Central memory CD8-positive, alpha-beta T cell (primary cell): ENCODE data around the gene PRKCB.
"Not testable (repeated sequence)": the region's sequence is repeated elsewhere in the genome, so short reads cannot be mapped to it uniquely, and the experiment has no call there.

Experiments
- ATAC-seq: fragments of 150-1000 bp; cut with Tn5 transposase; replicated peaks from 2 replicates; pipeline ENCODE4 v1.10.0; 2022; ENCODE audit warnings: mild to moderate bottlenecking, moderate FRiP score, moderate number of reproducible peaks; ENCODE audit not compliant: poor library complexity, severe bottlenecking; ENCODE audit errors: extremely low read depth
- DNase-seq, 2 donors: peaks; one replicate each; pipeline ENCODE4 v3.0.0; 2021; ENCODE audit warnings: low spot score in 2 of 2
- H3K27ac Mint-ChIP-seq: one replicate; pipeline ENCODE4 v1.8.0; 2022; ENCODE audit warnings: low read depth, mild to moderate bottlenecking, moderate library complexity, mixed read lengths
- H3K27me3 Mint-ChIP-seq: one replicate; pipeline ENCODE4 v1.8.0; 2022; ENCODE audit warnings: mixed read lengths
- H3K36me3 Mint-ChIP-seq: one replicate; pipeline ENCODE4 v1.8.0; 2022; ENCODE audit warnings: mild to moderate bottlenecking, moderate library complexity, mixed read lengths; ENCODE audit not compliant: insufficient read depth
- H3K4me1 Mint-ChIP-seq: one replicate; pipeline ENCODE4 v1.8.0; 2022; ENCODE audit warnings: mixed read lengths
- H3K4me3 Mint-ChIP-seq: one replicate; pipeline ENCODE4 v1.8.0; 2022; ENCODE audit warnings: mild to moderate bottlenecking, moderate library complexity, mixed read lengths
- H3K9me3 Mint-ChIP-seq: one replicate; pipeline ENCODE4 v1.8.0; 2022; ENCODE audit warnings: mixed read lengths

The PRKCB gene

GRCh38 chr16:24005577-24005976 is 169.8 kb downstream of the PRKCB start:
- Mint-ChIP-seq H3K4me3 (no peak overlapping the region), H3K27ac (peak overlapping the region; percentile 61), H3K27me3 (no peaks in the 10 kb centered on the region), H3K4me1 (peaks cover 51% of the 10 kb centered on the region), H3K9me3 (no peaks in the 10 kb centered on the region), H3K36me3 (peaks cover 24% of the 10 kb centered on the region)
- ATAC-seq (no peak), DNase-seq (no peak)

DNA sequence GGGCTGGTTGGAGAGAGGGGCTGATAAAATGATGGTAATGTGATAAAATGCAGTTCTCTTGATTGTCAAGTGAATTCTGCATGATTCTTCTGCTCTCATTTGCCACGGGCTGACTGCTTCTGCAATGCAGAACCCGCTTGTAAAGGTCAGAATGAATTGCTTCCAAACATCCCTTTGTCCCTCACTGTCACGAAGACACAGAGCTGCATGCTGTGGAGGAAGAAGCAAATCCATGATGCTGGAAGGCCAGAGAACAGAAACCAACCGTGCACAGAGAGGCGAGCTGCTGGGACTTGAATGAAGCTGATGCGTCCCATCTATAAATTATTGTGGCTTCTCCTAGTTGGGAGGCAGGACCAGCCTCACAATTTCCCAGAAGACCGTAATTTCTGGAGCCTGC is 171.6 kb downstream of the PRKCB start:
- Mint-ChIP-seq H3K36me3 (peaks cover 29% of the 10 kb centered on the region), H3K27me3 (no peaks in the 10 kb centered on the region), H3K27ac (peak overlapping the region; percentile 29), H3K4me1 (peaks cover 60% of the 10 kb centered on the region), H3K9me3 (no peaks in the 10 kb centered on the region), H3K4me3 (no peak overlapping the region)
- ATAC-seq, result no peak
- no peak for DNase-seq

DNA sequence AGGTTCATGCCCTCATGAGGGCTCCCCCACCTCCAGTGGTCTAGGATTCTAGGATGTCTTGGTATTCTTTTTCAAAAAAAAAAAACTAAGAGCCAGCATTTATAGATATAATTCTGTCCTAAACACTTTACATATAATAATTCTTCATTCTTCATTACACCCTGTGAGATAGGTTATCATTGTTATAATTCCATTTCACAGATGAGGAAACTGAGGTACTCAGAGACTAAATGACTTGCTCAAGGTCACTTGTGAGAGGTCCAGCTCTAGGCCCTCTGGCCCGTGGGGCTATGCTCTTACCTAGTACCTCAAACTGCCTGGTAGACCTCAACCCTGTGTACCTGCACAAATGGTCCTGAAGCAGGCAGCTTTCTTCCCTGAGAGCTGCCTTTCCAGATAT is 172.2 kb downstream of the PRKCB start:
- no peak for ATAC-seq
- Mint-ChIP-seq H3K27ac (peak overlapping the region; percentile 29), H3K36me3 (peaks cover 29% of the 10 kb centered on the region), H3K27me3 (no peaks in the 10 kb centered on the region), H3K9me3 (no peaks in the 10 kb centered on the region), H3K4me1 (peaks cover 65% of the 10 kb centered on the region), H3K4me3 (no peak overlapping the region)
- no peak for DNase-seq

GRCh38 chr16:24009098-24009497 is 173.3 kb downstream of the PRKCB start:
- Mint-ChIP-seq H3K4me1 (peaks cover 71% of the 10 kb centered on the region), H3K9me3 (no peaks in the 10 kb centered on the region), H3K4me3 (no peak overlapping the region), H3K27ac (peak overlapping the region; percentile 57), H3K27me3 (no peaks in the 10 kb centered on the region), H3K36me3 (peaks cover 30% of the 10 kb centered on the region)
- no peak for ATAC-seq
- DNase-seq, result no peak

DNA sequence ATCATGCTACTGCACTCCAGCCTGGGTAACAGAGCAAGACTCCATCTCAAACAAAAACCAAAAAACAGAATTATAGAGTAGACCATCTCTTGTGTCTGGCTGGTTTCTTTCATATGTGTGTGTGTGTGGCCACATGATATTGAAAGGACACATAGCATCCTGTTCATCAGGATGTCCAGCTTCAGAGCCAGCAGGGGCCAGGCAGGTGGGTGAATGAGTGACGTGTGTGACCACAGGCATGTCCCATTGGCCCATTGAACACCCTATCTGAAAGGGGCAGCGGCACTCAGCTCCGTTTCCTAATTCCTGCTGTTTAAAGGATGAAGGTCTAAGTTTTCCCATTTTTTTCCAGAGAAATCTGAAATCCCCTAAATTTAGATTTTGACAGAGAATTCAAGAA is 174.2 kb downstream of the PRKCB start:
- Mint-ChIP-seq H3K9me3 (no peaks in the 10 kb centered on the region), H3K27ac (no peak overlapping the region), H3K27me3 (no peaks in the 10 kb centered on the region), H3K36me3 (peaks cover 30% of the 10 kb centered on the region), H3K4me1 (peaks cover 70% of the 10 kb centered on the region), H3K4me3 (no peak overlapping the region)
- DNase-seq (no peak), ATAC-seq (no peak)

DNA sequence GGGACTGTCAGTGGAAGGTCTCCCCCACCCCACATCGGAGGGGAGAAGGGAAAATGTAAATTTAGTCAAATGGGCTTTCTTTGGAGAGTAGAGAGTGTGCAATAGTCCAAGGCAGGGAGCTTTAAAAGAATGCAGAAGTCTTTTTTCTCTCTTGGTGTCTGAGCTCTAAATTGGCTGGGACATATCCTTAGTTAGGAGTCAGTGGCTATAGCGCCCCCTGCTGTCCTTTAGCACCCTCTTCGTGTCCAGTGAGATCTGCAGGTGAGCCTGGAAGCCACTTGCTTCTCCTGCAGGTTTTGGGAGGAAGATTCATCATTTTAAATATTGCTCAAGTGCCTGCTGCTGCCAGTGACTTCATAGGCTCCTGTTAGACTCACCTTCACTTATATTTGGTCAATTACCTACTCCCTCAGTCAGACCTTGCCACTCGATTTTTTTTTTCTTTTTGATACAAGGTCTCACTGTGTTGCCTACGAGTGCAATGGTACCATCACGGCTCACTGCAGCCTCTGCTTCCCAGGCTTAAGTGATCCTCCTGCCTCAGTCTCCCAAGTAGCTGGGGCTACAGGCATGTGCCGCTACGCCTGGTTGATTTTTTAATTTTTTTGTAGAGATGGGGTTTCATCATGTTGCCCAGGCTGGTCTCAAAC is 174.8 kb downstream of the PRKCB start:
- DNase-seq (peak; percentile 60 to 65), ATAC-seq (no peak)
- Mint-ChIP-seq H3K4me3 (no peak overlapping the region), H3K36me3 (peaks cover 29% of the 10 kb centered on the region), H3K4me1 (peaks cover 74% of the 10 kb centered on the region), H3K27ac (no peak overlapping the region), H3K27me3 (no peaks in the 10 kb centered on the region), H3K9me3 (no peaks in the 10 kb centered on the region)

- peaks cover 74% of the 10 kb centered on the region for H3K4me1 Mint-ChIP-seq
- no peaks in the 10 kb centered on the region for H3K9me3 Mint-ChIP-seq
- H3K36me3 Mint-ChIP-seq, result peaks cover 26% of the 10 kb centered on the region
- H3K27me3 Mint-ChIP-seq, result no peaks in the 10 kb centered on the region
- H3K27ac Mint-ChIP-seq, result no peak overlapping the region
- DNase-seq (no peak), ATAC-seq (no peak)
- no peak overlapping the region for H3K4me3 Mint-ChIP-seq
Observed at GRCh38 chr16:24011237-24011636, 175.5 kb downstream of the PRKCB start.

DNA sequence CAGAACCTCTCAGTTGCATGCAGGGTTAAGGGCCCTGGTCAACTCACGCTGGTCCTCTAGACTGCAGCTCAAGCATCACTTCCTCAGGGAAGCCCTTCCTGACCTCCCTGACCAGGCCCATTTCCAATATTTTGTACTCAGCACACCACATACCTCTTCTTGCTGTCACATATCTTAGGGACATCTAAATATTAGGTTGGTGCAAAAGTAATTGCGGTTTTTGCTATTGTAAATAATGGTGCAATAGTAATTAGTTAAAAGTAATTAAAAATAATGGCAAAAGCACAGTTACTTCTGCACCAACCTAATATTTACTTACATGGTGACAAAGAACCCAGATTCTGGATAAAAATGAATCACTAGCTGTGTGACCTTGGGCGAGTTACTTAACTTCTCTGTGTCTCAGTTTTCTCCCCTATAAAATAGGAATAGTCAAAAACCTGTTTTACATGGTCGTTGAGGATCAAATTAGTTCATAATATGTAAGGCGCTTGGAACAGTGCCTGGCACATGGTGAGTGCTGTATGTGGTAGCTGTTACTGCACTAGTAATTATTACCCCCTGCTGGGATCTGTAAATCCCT is 177.4 kb downstream of the PRKCB start:
- no peaks in the 10 kb centered on the region for H3K9me3 Mint-ChIP-seq
- no peaks in the 10 kb centered on the region for H3K27me3 Mint-ChIP-seq
- peaks cover 74% of the 10 kb centered on the region for H3K4me1 Mint-ChIP-seq
- DNase-seq, result no peak
- H3K27ac Mint-ChIP-seq, result peak overlapping the region; percentile 76
- H3K4me3 Mint-ChIP-seq, result peak overlapping the region; percentile 66
- no peak for ATAC-seq
- peaks cover 26% of the 10 kb centered on the region for H3K36me3 Mint-ChIP-seq

- Mint-ChIP-seq H3K4me1 (peaks cover 71% of the 10 kb centered on the region), H3K36me3 (peaks cover 22% of the 10 kb centered on the region), H3K9me3 (no peaks in the 10 kb centered on the region), H3K27me3 (no peaks in the 10 kb centered on the region), H3K4me3 (peak overlapping the region; percentile 66), H3K27ac (peak overlapping the region; percentile 76)
- ATAC-seq, result peak; percentile 95
- peak; percentile 30 to 59 for DNase-seq
Observed at GRCh38 chr16:24013864-24014645, 178.3 kb downstream of the PRKCB start.

DNA sequence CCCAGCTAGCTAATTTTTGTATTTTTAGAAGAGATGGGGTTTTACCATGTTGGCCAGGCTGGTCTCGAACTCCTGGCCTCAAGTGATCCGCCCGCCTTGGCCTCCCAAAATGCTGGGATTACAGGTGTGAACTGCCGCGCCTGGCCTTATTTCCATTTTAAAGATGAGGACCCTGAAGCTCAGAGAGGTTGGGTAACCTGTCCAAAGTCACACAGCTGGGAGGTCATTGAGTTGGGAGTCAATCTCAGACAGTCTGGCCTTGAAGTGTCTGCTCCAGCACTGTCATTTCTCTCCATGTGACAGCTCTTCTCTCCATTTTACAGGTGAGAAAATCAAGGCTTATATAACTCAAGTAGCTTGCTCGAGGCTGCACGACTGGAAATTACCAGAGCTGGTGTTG is 179.2 kb downstream of the PRKCB start:
- Mint-ChIP-seq H3K27ac (peak overlapping the region; percentile 74), H3K36me3 (peaks cover 20% of the 10 kb centered on the region), H3K4me1 (peaks cover 70% of the 10 kb centered on the region)
- H3K9me3 Mint-ChIP-seq, DNase-seq, ATAC-seq, H3K4me3 Mint-ChIP-seq, H3K27me3 Mint-ChIP-seq: not testable (repeated sequence)

DNA sequence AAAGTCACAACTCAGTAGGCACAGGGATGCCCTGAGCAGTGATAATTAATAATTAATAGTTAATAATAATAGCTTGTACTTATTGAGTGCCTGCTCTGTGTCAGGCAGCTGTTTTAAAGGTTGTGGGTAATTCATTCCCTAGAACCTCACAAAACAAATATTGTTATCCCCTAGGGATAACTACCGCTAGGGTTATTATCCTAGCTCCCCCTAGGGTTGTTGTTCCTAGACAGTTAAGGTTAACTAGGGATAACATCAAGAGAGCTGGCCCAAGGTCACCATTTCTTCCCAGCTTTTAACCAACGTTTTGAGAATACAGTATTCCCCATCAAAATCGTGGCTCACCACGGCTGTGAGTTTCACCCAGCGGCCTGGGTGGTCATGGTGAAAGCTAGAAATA is 180.1 kb downstream of the PRKCB start:
- Mint-ChIP-seq H3K4me1 (peaks cover 68% of the 10 kb centered on the region), H3K27ac (peak overlapping the region; percentile 74), H3K9me3 (no peaks in the 10 kb centered on the region), H3K27me3 (no peaks in the 10 kb centered on the region), H3K4me3 (no peak overlapping the region), H3K36me3 (peaks cover 19% of the 10 kb centered on the region)
- DNase-seq (no peak), ATAC-seq (no peak)

DNA sequence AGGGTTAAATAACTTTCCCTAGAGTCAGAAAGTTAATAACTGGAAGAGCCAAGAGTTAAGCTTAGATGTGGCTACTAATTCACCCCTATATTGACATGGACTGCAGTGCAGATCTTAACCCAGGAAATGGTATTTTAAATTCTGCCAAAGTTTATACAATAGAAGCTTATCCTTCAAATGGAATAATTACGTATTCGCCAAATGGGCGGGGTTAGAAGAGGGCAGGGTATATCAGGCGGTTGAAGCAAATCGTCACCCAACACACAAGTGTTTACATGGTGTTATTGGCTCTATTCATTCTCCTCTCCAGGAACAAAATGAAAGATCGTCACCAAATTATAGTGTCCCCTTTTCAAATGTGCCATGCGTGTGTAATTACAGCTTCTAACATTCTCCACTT is 182.7 kb downstream of the PRKCB start:
- Mint-ChIP-seq H3K36me3 (peaks cover 15% of the 10 kb centered on the region), H3K4me3 (no peak overlapping the region), H3K4me1 (peaks cover 69% of the 10 kb centered on the region), H3K27ac (peak overlapping the region; percentile 79), H3K9me3 (no peaks in the 10 kb centered on the region), H3K27me3 (no peaks in the 10 kb centered on the region)
- DNase-seq (no peak), ATAC-seq (no peak)

- peaks cover 63% of the 10 kb centered on the region for H3K4me1 Mint-ChIP-seq
- no peak overlapping the region for H3K4me3 Mint-ChIP-seq
- no peaks in the 10 kb centered on the region for H3K9me3 Mint-ChIP-seq
- H3K36me3 Mint-ChIP-seq, result peaks cover 12% of the 10 kb centered on the region
- no peak for ATAC-seq
- peak overlapping the region; percentile 35 for H3K27ac Mint-ChIP-seq
- H3K27me3 Mint-ChIP-seq, result no peaks in the 10 kb centered on the region
- DNase-seq, result no peak
Observed at GRCh38 chr16:24022797-24023196, 187.0 kb downstream of the PRKCB start.
